Heart left ventricle (tissue), 13 donors: ENCODE measurements around the gene IP6K2.

Experiments used
- CTCF ChIP-seq, 12 donors: fragments of 200-600 bp; sonication (generic) in 4 of 12; IDR thresholded peaks; one replicate each; pipeline versions ENCODE4 v1.5.0 to v1.8.0; 2018 to 2022; ENCODE audit warnings: antibody characterized with exemption in 12 of 12, mild to moderate bottlenecking in 5 of 12
- POLR2A ChIP-seq, 2 donors: fragments of 450-650 bp; IDR thresholded peaks; one replicate each; pipeline ENCODE4 v1.6.1; 2017; ENCODE audit warnings: antibody characterized with exemption in 2 of 2, mild to moderate bottlenecking in 2 of 2, moderate library complexity in 2 of 2
- donor health status: ischemic (EF 13 %, LVEDD 7.1; RV severe dilation, severe dysfunction).
- donor health status: DM: no; HTN: yes; CAD: no.
- donor health status: DM: no; HTN: no; CAD: no.
- donor health status: ischemic (EF 25% LVEDD 6.9; RV normal size, moderate dysfunction).
- donor health status: ischemic (EF 25% LVEDD 5.7; RV mildly dilated, moderate dysfunction).
- donor health status: ischemic (EF 35%, LVEDD 5.7; RV mildly dilated, moderate dysfunction).
- donor health status: nonischemic (EF 11% LVEDD 7.7; RV severe dilation, severe dysfunction).
- donor health status: DM: yes; HTN: yes; CAD: no.
- donor health status: PGD.
- donor health status: ischemic (EF 29% LVEDD 5.4; RV normal size, mild dysfunction).
- donor health status: nonischemic (EF 23%, LVEDD 6.1; RV moderate dilation, normal function).

- TF ChIP-seq CTCF (IDR thresholded peaks at IDR 0.05) (no peak), POLR2A (IDR thresholded peaks at IDR 0.05) (no peak)
Measured at GRCh38 chr3:48697952-48698351, 19.1 kb downstream of the IP6K2 start.
